ENCODE measurements around the gene DGUOK.

DGUOK gene

GRCh38 chr2:73979686-73980085 is 53.0 kb downstream of the DGUOK start:
- DNase-seq (ENCODE audit: low spot score), result no peak

- no peak for DNase-seq (ENCODE audit: low spot score)
These were observed 53.9 kb downstream of the DGUOK start for GRCh38 chr2:73980566-73980965.

GRCh38 chr2:73981081-73982001 is 54.7 kb downstream of the DGUOK start:
- DNase-seq (ENCODE audit: low spot score), result no peak

DNA sequence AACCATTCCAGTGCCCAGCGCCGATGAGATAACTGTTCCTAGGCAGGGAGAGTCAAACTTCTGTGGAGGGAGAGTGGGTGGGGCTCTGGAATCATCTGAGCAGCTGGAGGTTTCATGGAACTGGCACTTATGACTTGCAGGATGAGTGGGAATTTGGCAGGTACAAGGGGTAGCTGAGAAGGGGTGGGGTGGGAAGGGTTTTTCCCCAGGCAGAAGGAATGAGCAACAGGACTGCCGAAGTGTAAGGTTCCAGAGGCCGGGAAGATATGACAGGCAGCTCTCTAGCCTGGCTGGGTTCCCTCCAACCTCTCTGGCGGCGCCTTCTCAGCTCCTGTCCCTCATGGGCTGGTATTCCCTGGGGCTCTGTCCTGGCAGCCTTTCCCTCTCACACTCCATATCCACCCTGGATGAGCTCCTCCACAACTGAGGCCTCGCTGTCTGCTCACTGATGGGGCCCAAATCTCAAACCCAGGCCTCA is 55.5 kb downstream of the DGUOK start:
- DNase-seq (ENCODE audit: low spot score), result no peak

GRCh38 chr2:73983322-73984202 is 56.9 kb downstream of the DGUOK start:
- peak; percentile 27 for DNase-seq (ENCODE audit: low spot score)

GRCh38 chr2:73984203-73984921 is 57.7 kb downstream of the DGUOK start, which contains the start of gene TET3:
Gene TET3, plus strand, starts transcription at chr2:73984910. Its CDS starts 1,494 bp downstream, at chr2:73986404.
- DNase-seq (ENCODE audit: low spot score), result no peak

DNA sequence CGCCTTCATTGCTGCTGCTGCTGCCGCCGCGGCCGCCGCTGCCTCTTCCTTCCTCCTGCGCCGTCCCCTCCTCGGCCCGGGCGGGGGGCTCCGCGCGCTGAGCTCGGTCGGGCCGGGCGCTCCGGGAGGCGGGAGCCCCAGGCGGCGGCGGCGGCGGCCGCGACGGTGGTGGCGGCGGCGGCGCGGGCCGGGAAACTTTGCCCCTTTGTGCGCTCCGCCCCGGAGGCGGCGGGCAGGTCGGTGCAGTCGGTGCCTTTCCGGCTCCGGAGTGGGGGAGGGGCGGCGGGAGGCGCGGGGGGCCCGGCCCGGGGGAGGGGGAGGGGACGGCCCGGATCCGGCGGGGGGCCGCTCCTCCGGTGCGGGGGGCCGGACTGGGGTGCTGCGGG is 58.2 kb downstream of the DGUOK start:
- no peak for DNase-seq (ENCODE audit: low spot score)

- peak; percentile 51 for DNase-seq (ENCODE audit: low spot score)
These were observed 58.8 kb downstream of the DGUOK start for GRCh38 chr2:73985308-73986084.

DNA sequence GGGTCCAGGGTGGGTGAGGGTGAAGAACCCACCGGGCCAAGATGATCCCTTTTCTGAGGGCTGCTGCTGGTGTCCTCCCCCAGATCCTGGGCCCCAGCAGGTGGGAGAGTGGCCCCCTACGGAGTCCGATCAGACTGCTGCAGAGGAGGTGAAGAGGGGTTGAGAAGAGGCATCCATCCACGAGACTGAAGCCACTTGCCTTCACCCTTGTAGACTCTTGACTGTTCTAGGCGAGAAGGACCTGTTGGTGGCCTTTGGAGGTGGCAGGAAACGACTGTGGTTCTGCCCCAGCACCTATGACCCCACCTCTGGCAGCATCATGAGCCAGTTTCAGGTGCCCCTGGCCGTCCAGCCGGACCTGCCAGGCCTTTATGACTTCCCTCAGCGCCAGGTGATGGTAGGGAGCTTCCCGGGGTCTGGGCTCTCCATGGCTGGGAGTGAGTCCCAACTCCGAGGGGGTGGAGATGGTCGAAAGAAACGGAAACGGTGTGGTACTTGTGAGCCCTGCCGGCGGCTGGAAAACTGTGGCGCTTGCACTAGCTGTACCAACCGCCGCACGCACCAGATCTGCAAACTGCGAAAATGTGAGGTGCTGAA is 59.5 kb downstream of the DGUOK start:
- no peak for DNase-seq (ENCODE audit: low spot score)

DNA sequence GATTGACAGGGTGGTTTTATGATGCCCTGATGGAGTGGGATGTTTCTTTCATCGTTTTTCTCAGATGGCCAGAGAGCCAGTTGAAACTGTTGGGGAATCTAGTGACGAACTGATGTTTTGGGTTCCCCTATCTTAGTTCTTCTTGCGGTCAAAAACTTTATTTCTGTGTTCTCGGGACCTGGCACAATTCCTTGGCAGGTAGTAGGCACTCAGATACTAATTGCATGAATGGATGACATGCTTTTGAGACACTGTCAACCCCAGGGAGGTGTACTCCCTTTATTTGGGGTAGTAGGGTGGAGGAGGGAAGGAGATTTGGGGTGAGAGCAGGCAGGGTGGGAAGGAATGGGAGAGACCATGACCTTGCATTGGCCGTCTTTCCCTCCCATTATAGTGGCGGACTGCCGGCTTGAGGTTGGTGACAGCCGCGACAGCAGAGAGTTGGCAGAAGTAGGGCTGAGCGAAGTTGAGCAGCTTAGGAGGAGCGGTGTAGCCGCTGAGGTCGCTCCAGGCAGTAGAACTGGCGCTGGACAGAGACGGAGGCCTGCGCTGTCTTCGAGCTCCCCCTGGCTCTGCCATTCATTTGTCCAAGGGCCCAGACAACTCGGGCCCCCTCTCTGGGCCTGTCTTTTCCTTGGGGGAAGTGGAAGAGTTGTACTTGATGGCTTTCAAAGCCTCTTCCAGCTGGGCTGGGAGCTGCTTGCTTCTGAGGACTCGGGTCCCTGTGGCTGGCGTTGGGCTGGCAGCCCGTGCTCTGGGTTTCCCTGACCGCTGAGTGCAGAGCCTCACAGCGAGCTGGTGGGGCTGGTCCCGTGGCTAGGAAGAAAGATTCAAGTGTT is 60.6 kb downstream of the DGUOK start:
- peak; percentile 48 for DNase-seq (ENCODE audit: low spot score)

DNA sequence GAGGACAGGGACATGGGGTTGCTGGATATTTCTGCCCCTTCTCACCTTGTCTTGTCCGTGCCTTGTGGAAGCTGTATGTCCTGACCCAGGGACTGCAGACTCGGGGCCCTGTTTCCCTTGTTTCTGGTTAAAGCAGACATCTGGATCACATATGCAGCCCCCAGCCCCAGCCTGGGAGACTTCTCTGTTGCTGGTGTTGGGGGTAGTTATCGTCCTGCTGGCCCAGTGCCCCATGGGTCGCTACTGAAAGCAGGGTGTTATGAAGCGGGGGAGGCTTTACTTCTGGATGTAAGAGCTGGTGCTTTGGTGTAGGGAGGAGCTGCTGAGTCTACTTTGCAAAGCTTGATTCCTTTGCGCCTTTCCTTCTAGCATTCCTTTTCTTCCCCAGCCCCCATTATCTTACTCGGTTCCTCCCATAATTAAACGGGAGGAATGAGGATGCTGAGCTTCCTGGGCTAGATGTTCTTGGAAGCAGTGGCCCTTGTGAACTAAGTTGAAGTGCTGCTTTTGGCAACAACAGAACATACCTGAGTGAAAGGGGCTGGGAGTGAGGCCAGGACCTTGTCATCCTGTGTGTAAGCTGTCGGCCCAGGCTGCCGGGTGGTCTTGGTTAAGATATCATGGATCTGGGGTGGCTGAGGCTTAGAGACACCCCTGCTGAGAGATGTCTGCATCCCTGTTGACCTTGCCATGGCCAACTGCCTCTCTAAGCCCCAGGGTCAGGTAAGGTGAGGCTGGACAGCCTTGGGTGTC is 61.4 kb downstream of the DGUOK start:
- no peak for DNase-seq (ENCODE audit: low spot score)

DNA sequence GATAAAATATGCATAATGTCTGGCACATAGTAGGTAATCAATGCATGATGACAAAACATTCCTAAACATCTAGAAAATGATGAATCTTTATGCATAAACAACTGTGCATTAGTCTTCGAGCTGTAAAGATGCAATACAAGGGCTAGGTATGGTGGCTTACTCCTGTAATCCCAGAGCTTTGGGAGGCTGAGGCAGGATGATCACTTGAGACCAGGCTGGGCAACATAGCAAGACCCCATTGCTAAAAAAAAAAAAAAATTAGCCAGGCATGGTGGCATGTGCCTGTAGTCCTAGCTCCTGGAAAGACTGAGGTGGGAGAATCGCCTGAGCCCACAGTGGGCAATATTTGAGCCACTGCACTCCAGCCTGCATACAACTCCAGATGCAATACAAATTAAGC is 63.3 kb downstream of the DGUOK start:
- DNase-seq (ENCODE audit: low spot score), result no peak

- no peak for DNase-seq (ENCODE audit: low spot score)
These were observed 63.9 kb downstream of the DGUOK start for GRCh38 chr2:73990531-73990930.

GRCh38 chr2:73992036-73992435 is 65.4 kb downstream of the DGUOK start:
- no peak for DNase-seq (ENCODE audit: low spot score)

GRCh38 chr2:73993376-73993775 is 66.7 kb downstream of the DGUOK start:
- no peak for DNase-seq (ENCODE audit: low spot score)

GRCh38 chr2:73993778-73994177 is 67.1 kb downstream of the DGUOK start:
- DNase-seq (ENCODE audit: low spot score), result no peak

DNA sequence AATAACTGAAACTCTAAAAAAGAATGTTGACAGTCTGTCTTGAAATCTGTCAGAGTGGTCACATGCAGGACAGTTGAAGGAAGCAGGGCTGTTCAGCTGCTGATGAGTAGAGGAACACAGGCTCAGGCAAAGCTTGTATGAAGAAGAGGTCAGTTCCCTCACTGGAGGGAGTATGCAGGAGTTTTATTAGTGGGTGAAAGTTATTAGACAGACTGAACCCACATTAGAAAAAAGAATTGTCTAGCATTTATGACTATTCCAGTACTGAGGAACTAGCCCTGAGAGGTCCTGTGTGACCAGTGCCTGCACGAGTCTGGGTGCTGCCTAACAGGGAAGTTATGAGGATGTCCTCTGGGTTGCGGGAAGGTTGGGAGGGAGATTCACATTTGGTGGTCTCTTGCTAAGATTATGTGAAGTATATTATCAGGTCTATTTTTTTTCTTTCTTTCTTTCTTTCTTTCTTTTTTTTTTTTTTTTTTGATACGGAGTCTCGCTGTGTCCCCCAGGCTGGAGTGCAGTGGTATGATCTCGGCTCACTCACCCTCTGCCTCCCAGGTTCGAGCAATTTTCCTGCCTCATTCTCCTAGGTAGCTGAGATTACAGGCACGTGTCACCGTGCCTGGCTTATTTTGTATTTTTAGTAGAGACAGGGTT is 67.6 kb downstream of the DGUOK start:
- DNase-seq (ENCODE audit: low spot score), result no peak

GRCh38 chr2:73995810-73996209 is 69.1 kb downstream of the DGUOK start:
- DNase-seq (ENCODE audit: low spot score), result no peak

DNA sequence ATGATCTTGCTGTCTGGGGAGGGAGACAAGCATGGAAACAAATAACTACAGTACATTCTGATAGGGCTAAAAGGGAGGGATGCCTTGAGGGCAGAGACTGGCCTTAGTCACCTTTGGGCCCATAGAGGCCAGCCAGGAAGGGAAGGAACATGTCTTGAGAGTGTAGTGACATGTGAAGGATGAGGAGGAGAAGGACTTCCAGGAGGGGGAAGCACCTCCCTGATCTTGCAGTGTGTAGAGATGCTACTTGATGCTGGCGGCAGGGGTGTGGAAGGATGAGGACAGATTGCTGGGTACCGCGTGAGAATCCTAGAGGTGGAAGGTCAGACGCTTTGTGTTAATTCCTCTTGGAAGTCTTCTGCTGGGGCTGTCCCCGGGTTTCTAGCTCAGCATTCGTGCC is 71.1 kb downstream of the DGUOK start:
- no peak for DNase-seq (ENCODE audit: low spot score)
